Ramos (cell line): Measurements from ENCODE around the gene JMY.

Experiments
- in situ Hi-C: fragments of 300-500 bp; cut with MboI; formaldehyde crosslinking; loops from one replicate; pipeline ENCODE4 v1.14.3; 2022; ENCODE audit warnings: low sequenced_read_pairs; ENCODE audit not compliant: unreplicated experiment

The JMY gene

GRCh38 chr5:79236362-79236969 is 535 bp downstream of the JMY start:
- in situ Hi-C loops: no loop called here

GRCh38 chr5:79236970-79237739 is 1.2 kb downstream of the JMY start:
- in situ Hi-C loops: no loop called here

GRCh38 chr5:79237740-79238560 is 2.0 kb downstream of the JMY start:
- in situ Hi-C loops: no loop called here

- in situ Hi-C loops: no loop called here
These were observed 4.6 kb downstream of the JMY start for GRCh38 chr5:79240561-79240960.

- in situ Hi-C loops: no loop called here
These were observed 5.6 kb downstream of the JMY start for GRCh38 chr5:79241535-79241979.

- in situ Hi-C loops: no loop called here
These were observed 6.5 kb downstream of the JMY start for GRCh38 chr5:79242242-79243039.

GRCh38 chr5:79243224-79243623 is 7.3 kb downstream of the JMY start:
- in situ Hi-C loops: no loop called here

- in situ Hi-C loops: loop anchor here (10.0 kb wide), 1 partner anchor 211 kb away; no protein-coding TSS in a partner anchor
These were observed 18.1 kb downstream of the JMY start for GRCh38 chr5:79254067-79254466.

- in situ Hi-C loops: loop anchor here (10.0 kb wide), 1 partner anchor 209 kb away; no protein-coding TSS in a partner anchor
These were observed 20.0 kb downstream of the JMY start for GRCh38 chr5:79255786-79256557.

GRCh38 chr5:79256563-79256962 is 20.6 kb downstream of the JMY start:
- in situ Hi-C loops: loop anchor here (10.0 kb wide), 1 partner anchor 208 kb away; no protein-coding TSS in a partner anchor

GRCh38 chr5:79257314-79257713 is 21.4 kb downstream of the JMY start:
- in situ Hi-C loops: loop anchor here (10.0 kb wide), 1 partner anchor 207 kb away; no protein-coding TSS in a partner anchor

- in situ Hi-C loops: loop anchor here (10.0 kb wide), 1 partner anchor 206 kb away; no protein-coding TSS in a partner anchor
These were observed 22.9 kb downstream of the JMY start for GRCh38 chr5:79258801-79259200.

- in situ Hi-C loops: loop anchor here (10.0 kb wide), 1 partner anchor 205 kb away; no protein-coding TSS in a partner anchor
These were observed 23.5 kb downstream of the JMY start for GRCh38 chr5:79259383-79259782.

- in situ Hi-C loops: loop anchor here (10.0 kb wide), 1 partner anchor 205 kb away; no protein-coding TSS in a partner anchor
These were observed 23.9 kb downstream of the JMY start for GRCh38 chr5:79259810-79260209.

- in situ Hi-C loops: no loop called here
These were observed 26.0 kb downstream of the JMY start for GRCh38 chr5:79261897-79262296.

- in situ Hi-C loops: no loop called here
These were observed 27.4 kb downstream of the JMY start for GRCh38 chr5:79263290-79263689.

- in situ Hi-C loops: no loop called here
These were observed 31.2 kb downstream of the JMY start for GRCh38 chr5:79267180-79267579.

- in situ Hi-C loops: no loop called here
These were observed 33.8 kb downstream of the JMY start for GRCh38 chr5:79269733-79270166.

- in situ Hi-C loops: no loop called here
These were observed 37.4 kb downstream of the JMY start for GRCh38 chr5:79273341-79273740.
